GM12865 (cell line): Measurements from ENCODE around the gene PSORS1C1.

Source experiments
- DNase-seq: peaks from one replicate; pipeline ENCODE4 v3.0.0; 2010; ENCODE audit warnings: low read depth
- H3K4me3 ChIP-seq: 2 replicates; pipeline ENCODE4 v1.5.1; 2011; ENCODE audit warnings: mild to moderate bottlenecking, low read depth, low read length, control low read depth
- CTCF ChIP-seq: IDR thresholded peaks from 2 replicates; pipeline ENCODE4 v1.5.1; 2011; ENCODE audit warnings: low read length, control low read depth, low read depth, inconsistent platforms; ENCODE audit not compliant: insufficient read depth; ENCODE audit errors: missing control alignments

The PSORS1C1 gene

GRCh38 chr6:31090275-31090972 lies 24.2 kb upstream of the PSORS1C1 start:
- H3K4me3 ChIP-seq: no peak overlapping the region
- no peak for TF ChIP-seq CTCF
- no peak for DNase-seq

GRCh38 chr6:31090973-31091364 lies 23.6 kb upstream of the PSORS1C1 start:
- TF ChIP-seq CTCF: no peak
- no peak overlapping the region for H3K4me3 ChIP-seq
- no peak for DNase-seq

GRCh38 chr6:31091680-31092079 lies 22.9 kb upstream of the PSORS1C1 start:
- no peak for TF ChIP-seq CTCF
- no peak overlapping the region for H3K4me3 ChIP-seq
- no peak for DNase-seq

- no peak for DNase-seq
- TF ChIP-seq CTCF: no peak
- H3K4me3 ChIP-seq: no peak overlapping the region
Observed at GRCh38 chr6:31092238-31092637, 22.4 kb upstream of the PSORS1C1 start.

GRCh38 chr6:31092769-31093505 lies 21.7 kb upstream of the PSORS1C1 start:
- no peak for DNase-seq
- H3K4me3 ChIP-seq: no peak overlapping the region
- no peak for TF ChIP-seq CTCF

- no peak for TF ChIP-seq CTCF
- DNase-seq: no peak
- no peak overlapping the region for H3K4me3 ChIP-seq
Observed at GRCh38 chr6:31094389-31094881, 20.2 kb upstream of the PSORS1C1 start.
